KMS-11 (cell line): ENCODE measurements around the gene RALGAPA2.

Source experiments
- H2AFZ ChIP-seq: fragments of 200-600 bp; sonication (generic); 2 replicates; pipeline ENCODE4 v1.6.1; 2016; ENCODE audit warnings: antibody characterized with exemption, mixed run types, low read depth
- H3K27ac ChIP-seq: fragments of 200-600 bp; sonication (generic); 2 replicates; pipeline ENCODE4 v1.6.1; 2016; ENCODE audit warnings: mild to moderate bottlenecking, mixed run types
- H3K27me3 ChIP-seq: fragments of 200-600 bp; sonication (generic); 2 replicates; pipeline ENCODE4 v1.6.1; 2017; ENCODE audit warnings: mild to moderate bottlenecking, low read depth, mixed run types, moderate library complexity; ENCODE audit not compliant: insufficient read depth
- H3K36me3 ChIP-seq: fragments of 200-600 bp; sonication (generic); 2 replicates; pipeline ENCODE4 v1.6.1; 2017; ENCODE audit warnings: mild to moderate bottlenecking, mixed run types; ENCODE audit not compliant: insufficient read depth
- H3K4me1 ChIP-seq: fragments of 200-600 bp; sonication (generic); 2 replicates; pipeline ENCODE4 v1.6.1; 2016; ENCODE audit warnings: mild to moderate bottlenecking, low read depth, mixed run types; ENCODE audit not compliant: poor library complexity, severe bottlenecking
- H3K4me2 ChIP-seq: fragments of 200-600 bp; sonication (generic); 2 replicates; pipeline ENCODE4 v1.7.0; 2016; ENCODE audit warnings: mild to moderate bottlenecking, mixed run types
- H3K4me3 ChIP-seq: fragments of 200-600 bp; sonication (generic); IDR thresholded peaks from 2 replicates; pipeline ENCODE4 v1.6.1; 2017; ENCODE audit warnings: low read depth, low read length, mixed read lengths; ENCODE audit not compliant: insufficient read depth
- H3K79me2 ChIP-seq: fragments of 200-600 bp; sonication (generic); 2 replicates; pipeline ENCODE4 v1.6.1; 2016; ENCODE audit warnings: low read depth, mixed run types; ENCODE audit not compliant: insufficient read depth
- H3K9ac ChIP-seq: fragments of 200-600 bp; sonication (generic); 2 replicates; pipeline ENCODE4 v1.6.1; 2016; ENCODE audit warnings: mild to moderate bottlenecking, mixed run types
- H4K20me1 ChIP-seq: fragments of 200-600 bp; sonication (generic); 2 replicates; pipeline ENCODE4 v1.6.1; 2016; ENCODE audit warnings: mild to moderate bottlenecking, mixed run types; ENCODE audit not compliant: insufficient read depth
- CTCF ChIP-seq: fragments of 200-600 bp; sonication (generic); conservative IDR thresholded peaks from 2 replicates; pipeline ENCODE4 v1.6.1; 2017; ENCODE audit warnings: low read depth, mild to moderate bottlenecking, antibody characterized with exemption, low read length, moderate library complexity, mixed read lengths

Gene RALGAPA2

GRCh38 chr20:20513720-20514119 lies 198.7 kb downstream of the RALGAPA2 start:
- Histone ChIP-seq H3K4me2 (no peak overlapping the region), H3K4me3 (no peak overlapping the region), H3K36me3 (no peaks in the 10 kb centered on the region), H3K79me2 (no peaks in the 10 kb centered on the region), H3K4me1 (no peaks in the 10 kb centered on the region), H4K20me1 (no peaks in the 10 kb centered on the region), H2AFZ (no peak overlapping the region), H3K27ac (no peak overlapping the region), H3K27me3 (no peaks in the 10 kb centered on the region), H3K9ac (no peak overlapping the region)
- no peak for TF ChIP-seq CTCF

DNA sequence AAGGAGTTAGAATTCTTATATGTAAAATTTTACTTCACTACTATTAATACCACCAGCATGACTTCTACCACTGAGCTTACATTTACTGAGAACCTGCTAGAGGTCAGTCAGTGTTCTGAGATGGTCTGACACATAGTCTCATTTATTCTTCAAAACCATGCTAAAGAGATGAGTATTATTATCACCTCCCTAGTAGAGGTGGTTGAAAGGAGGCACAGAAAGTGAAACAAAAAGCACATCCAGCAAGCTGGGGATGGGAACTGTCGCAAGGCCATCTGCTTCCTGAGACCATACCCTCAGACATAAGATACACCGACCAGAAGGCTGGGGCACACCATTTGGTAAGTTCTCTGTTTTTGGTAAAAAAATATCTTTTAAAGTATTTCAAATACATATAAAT lies 206.9 kb downstream of the RALGAPA2 start:
- Histone ChIP-seq H3K4me2 (no peak overlapping the region), H3K9ac (no peak overlapping the region), H3K36me3 (no peaks in the 10 kb centered on the region), H4K20me1 (no peaks in the 10 kb centered on the region), H3K4me3 (no peak overlapping the region), H2AFZ (no peak overlapping the region), H3K79me2 (no peaks in the 10 kb centered on the region), H3K27ac (no peak overlapping the region), H3K27me3 (no peaks in the 10 kb centered on the region), H3K4me1 (no peaks in the 10 kb centered on the region)
- TF ChIP-seq CTCF = no peak

GRCh38 chr20:20503777-20504530 lies 208.5 kb downstream of the RALGAPA2 start:
- H3K27me3 ChIP-seq = no peaks in the 10 kb centered on the region
- no peaks in the 10 kb centered on the region for H3K4me1 ChIP-seq
- no peaks in the 10 kb centered on the region for H4K20me1 ChIP-seq
- H3K36me3 ChIP-seq = no peaks in the 10 kb centered on the region
- H3K79me2 ChIP-seq = no peaks in the 10 kb centered on the region
- H2AFZ ChIP-seq = no peak overlapping the region
- TF ChIP-seq CTCF = no peak
- no peak overlapping the region for H3K27ac ChIP-seq
- no peak overlapping the region for H3K4me3 ChIP-seq
- no peak overlapping the region for H3K4me2 ChIP-seq
- H3K9ac ChIP-seq = no peak overlapping the region

DNA sequence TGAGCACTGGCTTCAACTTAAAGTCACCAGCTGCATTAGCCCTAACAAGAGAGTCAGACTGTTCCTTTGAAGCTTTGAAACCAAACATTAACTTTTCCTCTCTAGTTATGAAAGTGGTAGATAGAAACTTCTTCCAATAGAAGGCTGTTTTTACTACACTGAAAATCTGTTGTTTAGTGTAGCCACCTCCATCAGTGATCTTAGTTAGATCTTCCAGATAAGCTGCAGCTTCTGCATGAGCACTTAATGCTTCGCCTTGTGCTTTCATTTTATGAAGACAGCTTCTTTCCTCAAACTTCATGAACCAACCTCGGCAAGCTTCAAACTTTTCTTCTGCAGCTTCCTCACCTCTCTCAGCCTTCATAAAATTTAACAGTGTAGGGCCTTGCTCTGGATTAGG lies 211.3 kb downstream of the RALGAPA2 start:
- no peak overlapping the region for H3K4me2 ChIP-seq
- H3K79me2 ChIP-seq = no peaks in the 10 kb centered on the region
- no peak overlapping the region for H3K4me3 ChIP-seq
- no peak overlapping the region for H3K9ac ChIP-seq
- TF ChIP-seq CTCF = no peak
- H3K36me3 ChIP-seq = no peaks in the 10 kb centered on the region
- H2AFZ ChIP-seq = no peak overlapping the region
- no peaks in the 10 kb centered on the region for H3K4me1 ChIP-seq
- no peaks in the 10 kb centered on the region for H3K27me3 ChIP-seq
- H4K20me1 ChIP-seq = no peaks in the 10 kb centered on the region
- H3K27ac ChIP-seq = no peak overlapping the region
